HepG2 (cell line): ENCODE results near the gene CYSTM1. TPM values are rescaled to one million over a fixed set of nuclear protein-coding genes. Genes with fewer than 3 reads are reported as not detected.
A peak's percentile ranks its signal among the peaks of the same experiment; 100 is the strongest.

Experiments
- ATAC-seq: fragments of 200-7000 bp; cut with Tn5 transposase; 3 replicates; pipeline ENCODE4 v1.9.1; 2020; ENCODE audit warnings: mild to moderate bottlenecking, moderate library complexity
- BruUV-seq: library from RNA; stranded (reverse); fragments of 400-500 nt; replicated peaks from 2 replicates; lab custom pipeline; 2021; lab: Mats Ljungman, UMichigan
- CTCF ChIA-PET: fragments of 300-600 bp; formaldehyde crosslinking; extraction: SDS; loops from one replicate; lab custom pipeline; 2021; ENCODE audit warnings: low total read pairs, inconsistent platforms, low intra/inter-chr PET ratio; lab: Yijun Ruan, JAX
- POLR2A ChIA-PET: fragments of 350-600 bp; sonication (Branson Sonifier 250); formaldehyde crosslinking; loops from one replicate; lab custom pipeline; 2020; ENCODE audit warnings: antibody characterized with exemption, inconsistent platforms; lab: Yijun Ruan, JAX
- DNase-seq: peaks from one replicate; pipeline ENCODE4 v3.0.0-alpha.2; 2015; ENCODE audit warnings: low spot score
- FAIRE-seq: peaks from 3 replicates; lab custom pipeline; 2011; peaks lifted over from hg19 to GRCh38; lab: Jason Lieb, UNC
- H2AFZ ChIP-seq: one replicate; pipeline ENCODE4 v1.6.1; 2011; ENCODE audit warnings: low read length, inconsistent platforms
- H3K27ac ChIP-seq: fragments of 300-600 bp; 3 replicates; pipeline ENCODE4 v1.8.0; 2011; ENCODE audit warnings: mixed run types, mild to moderate bottlenecking, mixed read lengths, low read length, inconsistent platforms; ENCODE audit not compliant: insufficient read depth; ENCODE audit errors: extremely low read length
- H3K27me3 ChIP-seq, 2 experiments: fragments of 200-600 bp in 1 of 2; 2 replicates in 1 of 2; 3 replicates in 1 of 2; pipeline versions ENCODE4 v1.6.0 to v1.8.0; 2011; ENCODE audit warnings: low read length in 2 of 2, mild to moderate bottlenecking in 2 of 2, moderate library complexity in 2 of 2, inconsistent platforms in 1 of 2; ENCODE audit not compliant: insufficient read depth in 2 of 2, control insufficient read depth in 1 of 2
- H3K36me3 ChIP-seq, 2 experiments: fragments of 200-600 bp in 1 of 2; replicated peaks in 1 of 2; 2 replicates in 1 of 2; 3 replicates in 1 of 2; pipeline versions ENCODE4 v1.5.1 to v1.8.0; 2011; ENCODE audit warnings: low read length in 2 of 2, inconsistent platforms in 1 of 2; ENCODE audit not compliant: insufficient read depth in 2 of 2, control insufficient read depth in 1 of 2
- H3K4me1 ChIP-seq: 2 replicates; pipeline ENCODE4 v1.5.1; 2012; ENCODE audit warnings: low read length, inconsistent platforms; ENCODE audit not compliant: insufficient read depth
- H3K4me2 ChIP-seq: 2 replicates; pipeline ENCODE4 v1.6.0; 2011; ENCODE audit warnings: low read depth, low read length, inconsistent platforms
- H3K4me3 ChIP-seq, 3 experiments: fragments of 200-600 bp in 1 of 3; sonication (generic), shearing (Covaris generic) in 1 of 3; replicated peaks in 1 of 3; 2 replicates each; pipeline ENCODE4 v1.5.1; 2011 to 2016; ENCODE audit warnings: low read length in 3 of 3, inconsistent platforms in 2 of 3, low read depth in 2 of 3, mild to moderate bottlenecking in 2 of 3, control low read depth in 1 of 3, mixed read lengths in 1 of 3; ENCODE audit not compliant: insufficient read depth in 1 of 3
- H3K79me2 ChIP-seq: one replicate; pipeline ENCODE4 v1.6.1; 2011; ENCODE audit warnings: low read length, inconsistent platforms; ENCODE audit not compliant: insufficient read depth
- H3K9ac ChIP-seq: 2 replicates; pipeline ENCODE4 v1.6.0; 2011; ENCODE audit warnings: mild to moderate bottlenecking, low read depth, low read length, inconsistent platforms; ENCODE audit not compliant: insufficient read depth
- H3K9me3 ChIP-seq: 2 replicates; pipeline ENCODE4 v1.5.1; 2012; ENCODE audit warnings: mild to moderate bottlenecking, low read length
- H4K20me1 ChIP-seq: 2 replicates; pipeline ENCODE4 v1.6.0; 2011; ENCODE audit warnings: inconsistent platforms, mild to moderate bottlenecking, low read length, moderate library complexity; ENCODE audit not compliant: insufficient read depth
- GTF2F1 ChIP-seq: fragments of 150-350 bp; IDR thresholded peaks from 2 replicates; pipeline ENCODE4 v1.6.1; 2014; ENCODE audit warnings: low read length
- KLF9 ChIP-seq: IDR thresholded peaks from 2 replicates; pipeline ENCODE4 v1.6.1; 2016; ENCODE audit warnings: low read depth
- MAFG ChIP-seq: sonication (generic); formaldehyde crosslinking; IDR thresholded peaks from 2 replicates; pipeline ENCODE4 v1.5.1; 2020; ENCODE audit warnings: mild to moderate bottlenecking, missing genetic modification reagents
- MTF2 ChIP-seq: sonication (generic); formaldehyde crosslinking; IDR thresholded peaks from 2 replicates; pipeline ENCODE4 v1.5.0; 2020; ENCODE audit warnings: missing genetic modification reagents, borderline replicate concordance
- MYNN ChIP-seq: sonication (generic); formaldehyde crosslinking; IDR thresholded peaks from 2 replicates; pipeline ENCODE4 v1.4.0; 2020; ENCODE audit warnings: mild to moderate bottlenecking, low read depth, missing genetic modification reagents
- RBM22 ChIP-seq: fragments of 200-400 bp; formaldehyde crosslinking; optimal IDR thresholded peaks from 2 replicates; pipeline ENCODE3; 2017; ENCODE audit warnings: mild to moderate bottlenecking, low read length, moderate library complexity
- ZNF24 ChIP-seq: fragments of 450-650 bp; IDR thresholded peaks from 2 replicates; pipeline ENCODE4 v1.6.1; 2017; ENCODE audit warnings: antibody characterized with exemption, mild to moderate bottlenecking
- ZNF629 ChIP-seq: sonication (generic); formaldehyde crosslinking; conservative IDR thresholded peaks from 2 replicates; pipeline ENCODE4 v1.5.0; 2020; ENCODE audit warnings: missing genetic modification reagents
- WGBS: methylation state at CpG from one replicate; pipeline ENCODE4 v1.1.6; 2017; ENCODE audit warnings: low lambda C conversion rate; 5-methylcytosine and 5-hydroxymethylcytosine counted together
- in situ Hi-C: cut with HindIII; loops from 2 replicates; pipeline ENCODE4 v1.10.0; 2017; ENCODE audit warnings: low pct_unique_long_range_greater_than_20kb; ENCODE audit not compliant: extremely low pct_ligation_motif_present
- intact Hi-C: fragments of 100-400 bp; cut with micrococcal nuclease; formaldehyde crosslinking; loops from one replicate; pipeline ENCODE4 v1.10.0; 2022; ENCODE audit not compliant: unreplicated experiment
- polyA plus RNA-seq, 8 experiments: library from polyadenylated mRNA; depleted of rRNA in 3 of 8; stranded (reverse) in 7 of 8; unstranded in 1 of 8; fragments of >200 nt; fragmentation: Illumina TruSeq in 4 of 8; extraction: Trizol in 4 of 8; gene quantifications; 2 replicates each; pipeline versions ENCODE4 v1.2.1 to v1.2.3, GENCODE V29; 2011 to 2016; ENCODE audit warnings: low read depth in 4 of 8, missing spikeins in 1 of 8, mixed read lengths in 1 of 8; ENCODE audit not compliant: insufficient read depth in 1 of 8
- total RNA-seq, 5 experiments: library from RNA; depleted of rRNA; stranded (reverse); fragments of >200 nt; fragmentation: Illumina TruSeq; extraction: Trizol; gene quantifications; 2 replicates each; pipeline ENCODE4 v1.2.3, GENCODE V29; 2016; ENCODE audit warnings: low read depth in 1 of 5
- TF ChIP-seq, protein P1 (sequence below): sonication (generic); formaldehyde crosslinking; IDR thresholded peaks from 2 replicates; pipeline ENCODE4 v1.5.0; 2020; ENCODE audit warnings: missing genetic modification reagents, mild to moderate bottlenecking, borderline replicate concordance

The CYSTM1 gene
- total and polyA plus RNA-seq, 2 of the 13 experiments (the other 11 are each of a cell fraction or from before 2014, with no cell fraction given), result 40.0 to 73.4 TPM

DNA sequence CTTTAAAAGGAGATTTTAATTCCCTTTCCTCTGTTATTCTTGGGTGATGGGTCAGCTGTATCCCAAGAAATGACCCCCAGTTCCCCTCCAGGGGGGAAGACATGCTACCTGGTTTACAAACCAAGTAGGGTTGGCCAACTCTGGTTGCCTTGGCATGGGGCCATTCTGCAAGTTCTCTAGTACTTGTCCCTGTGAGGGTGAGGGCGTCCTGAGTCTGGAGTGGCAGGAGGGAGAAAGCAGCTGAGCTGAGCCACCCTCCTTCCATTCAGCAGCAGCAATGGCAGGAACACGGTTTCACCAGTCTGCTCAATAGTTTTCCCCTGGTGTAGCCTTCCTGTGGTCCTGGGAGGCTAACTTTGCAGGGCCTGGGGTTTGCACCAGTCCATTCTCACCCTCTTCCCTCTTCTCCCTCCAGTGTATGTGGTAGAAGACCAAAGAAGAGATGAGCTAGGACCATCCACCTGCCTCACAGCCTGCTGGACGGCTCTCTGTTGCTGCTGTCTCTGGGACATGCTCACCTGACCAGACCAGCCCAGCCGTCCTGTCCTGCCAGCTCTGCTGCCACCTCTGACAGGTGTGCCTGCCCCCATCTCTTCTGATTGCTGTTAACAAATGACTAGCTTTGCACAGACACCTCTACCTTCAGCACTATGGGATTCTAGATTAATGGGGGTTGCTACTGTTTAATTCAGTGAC lies 68.0 kb downstream of the CYSTM1 start:
- no peaks in the 10 kb centered on the region for H3K27me3 ChIP-seq
- intact Hi-C loops, result no loop called here
- no peak overlapping the region for H3K4me2 ChIP-seq
- WGBS, result 89% methylated on average over 4 of the region's 4 CpGs
- CTCF ChIA-PET, result interaction anchor here (2.3 to 3.9 kb wide), 2 partner anchors 108 to 115 kb away, joined by 17 to 31 read pairs; no protein-coding TSS in a partner anchor
- no peak for FAIRE-seq
- TF ChIP-seq, protein P1, sequence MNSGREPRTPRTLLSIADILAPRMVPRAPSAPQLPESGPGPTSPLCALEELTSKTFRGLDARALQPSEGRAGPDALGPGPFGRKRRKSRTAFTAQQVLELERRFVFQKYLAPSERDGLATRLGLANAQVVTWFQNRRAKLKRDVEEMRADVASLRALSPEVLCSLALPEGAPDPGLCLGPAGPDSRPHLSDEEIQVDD (CRISPR knock-in tag), result no peak
- peak; percentile 71 for TF ChIP-seq RBM22
- no peak for TF ChIP-seq MYNN (CRISPR knock-in tag)
- TF ChIP-seq, all 625 proteins: peak for 1
- BruUV-seq, result no TSS peak
- POLR2A ChIA-PET, result interaction anchor here (0.9 kb wide), 1 partner anchor 103 kb away, joined by 4 read pairs; the partner anchor contains the start of gene HBEGF
- Histone ChIP-seq H3K4me3 (no peak overlapping the region), H3K79me2 (no peaks in the 10 kb centered on the region), H3K9ac (no peak overlapping the region), H3K36me3 (peaks cover 3 to 34% of the 10 kb centered on the region in 2 experiments), H3K4me1 (peaks cover 23% of the 10 kb centered on the region), H4K20me1 (no peaks in the 10 kb centered on the region), H3K9me3 (no peaks in the 10 kb centered on the region), H3K27ac (no peak overlapping the region), H2AFZ (no peak overlapping the region)
- in situ Hi-C loops, result loop anchor here (5.0 kb wide), 1 partner anchor 119 kb away; the partner anchor contains the start of gene SLC4A9
- DNase-seq (no peak), ATAC-seq (no peak)

DNA sequence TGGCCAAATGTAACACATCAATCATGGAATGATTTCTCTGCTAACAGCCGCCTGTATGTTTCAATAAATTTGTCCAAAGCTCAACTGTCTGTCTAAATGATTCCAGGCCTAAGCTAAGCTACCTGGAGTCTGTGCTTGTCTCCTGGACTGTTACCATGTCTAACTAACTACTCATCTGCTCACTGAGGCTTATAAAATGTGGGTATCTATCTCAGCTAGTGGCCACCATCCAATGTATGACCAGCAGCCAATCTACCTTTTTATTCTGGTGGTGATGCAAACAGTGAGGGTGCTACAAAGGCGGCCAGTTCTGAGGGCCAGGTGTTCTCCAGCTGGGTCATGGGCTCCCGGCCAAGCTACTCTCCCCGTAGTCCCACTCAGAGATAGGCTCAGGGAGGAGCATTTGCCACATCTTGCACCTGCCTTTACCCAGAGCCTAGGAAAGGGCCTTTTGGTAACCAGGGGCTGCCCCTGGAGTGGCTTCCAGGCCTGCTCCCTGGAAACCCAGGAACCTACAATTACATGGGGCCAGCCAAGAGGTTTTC lies 68.8 kb downstream of the CYSTM1 start:
- DNase-seq, result no peak
- in situ Hi-C loops, result loop anchor here (5.0 kb wide), 1 partner anchor 119 kb away; the partner anchor contains the start of gene SLC4A9
- FAIRE-seq, result no peak
- CTCF ChIA-PET, result interaction anchor here (0.6 to 3.9 kb wide), 5 partner anchors 87 to 115 kb away, joined by 3 to 31 read pairs (median 6); partner anchors contain the start of gene HBEGF
- H3K9ac ChIP-seq, result no peak overlapping the region
- peaks cover 3 to 38% of the 10 kb centered on the region in 2 experiments for H3K36me3 ChIP-seq
- TF ChIP-seq GTF2F1 (no peak), RBM22 (peak; percentile 53), MTF2 (no peak), ZNF24 (no peak), MAFG (no peak), KLF9 (CRISPR knock-in tag) (no peak), ZNF629 (no peak)
- TF ChIP-seq, all 625 proteins: peak for 1
- no peaks in the 10 kb centered on the region for H3K79me2 ChIP-seq
- POLR2A ChIA-PET, result interaction anchor here (0.7 to 1.3 kb wide), 8 partner anchors 11 to 196 kb away, joined by 3 to 11 read pairs (median 5); partner anchors contain the start of genes HBEGF and PFDN1
- H3K9me3 ChIP-seq, result no peaks in the 10 kb centered on the region
- WGBS, result 89% methylated on average over 2 of the region's 4 CpGs
- H3K27ac ChIP-seq, result no peak overlapping the region
- BruUV-seq, result no TSS peak
- H4K20me1 ChIP-seq, result no peaks in the 10 kb centered on the region
- no peak overlapping the region for H3K4me3 ChIP-seq
- H3K4me2 ChIP-seq, result no peak overlapping the region
- intact Hi-C loops, result loop anchor here (1.0 kb wide), 2 partner anchors 103 to 114 kb away; partner anchors contain the start of gene HBEGF
- H2AFZ ChIP-seq, result no peak overlapping the region
- no peak for ATAC-seq
- H3K27me3 ChIP-seq, result no peaks in the 10 kb centered on the region
- H3K4me1 ChIP-seq, result peaks cover 23% of the 10 kb centered on the region
